Keratinocyte (primary cell): ENCODE data around the gene CDH22.

Experiments
- CTCF ChIP-seq, 3 experiments: IDR thresholded peaks in 1 of 3; conservative IDR thresholded peaks in 1 of 3; optimal IDR thresholded peaks in 1 of 3; 2 replicates in 2 of 3; 3 replicates in 1 of 3; pipeline versions ENCODE3 to v1.5.1; 2011; ENCODE audit warnings: low read length in 3 of 3, mild to moderate bottlenecking in 3 of 3, moderate library complexity in 2 of 3, control low read depth in 1 of 3, inconsistent platforms in 1 of 3; ENCODE audit not compliant: insufficient read depth in 2 of 3; ENCODE audit errors: extremely low read depth in 1 of 3
- EZH2 ChIP-seq: IDR thresholded peaks from one replicate; pipeline ENCODE4 v1.6.1; 2012; ENCODE audit warnings: inconsistent platforms, mild to moderate bottlenecking, low read length, moderate library complexity

- TF ChIP-seq CTCF (optimal IDR thresholded peaks at IDR 0.05 in 1 of 3, IDR thresholded peaks at IDR 0.05 in 1 of 3, conservative IDR thresholded peaks at IDR 0.05 in 1 of 3; ENCODE audit: extremely low read depth in 1 of 3, insufficient read depth in 2 of 3, low read length in 3 of 3) (no peak), EZH2 (no peak)
Measured at GRCh38 chr20:46283426-46284039, 24.8 kb downstream of the CDH22 start.
